Activated effector memory CD4-positive, alpha-beta T cell treated with Interleukin-2 at 50 U/mL for 16 hours (primary cell): ENCODE measurements around the gene CCDC188.

Experiments used
- DNase-seq: peaks from one replicate; pipeline ENCODE4 v3.0.0-alpha.2; 2020

Gene CCDC188

DNA sequence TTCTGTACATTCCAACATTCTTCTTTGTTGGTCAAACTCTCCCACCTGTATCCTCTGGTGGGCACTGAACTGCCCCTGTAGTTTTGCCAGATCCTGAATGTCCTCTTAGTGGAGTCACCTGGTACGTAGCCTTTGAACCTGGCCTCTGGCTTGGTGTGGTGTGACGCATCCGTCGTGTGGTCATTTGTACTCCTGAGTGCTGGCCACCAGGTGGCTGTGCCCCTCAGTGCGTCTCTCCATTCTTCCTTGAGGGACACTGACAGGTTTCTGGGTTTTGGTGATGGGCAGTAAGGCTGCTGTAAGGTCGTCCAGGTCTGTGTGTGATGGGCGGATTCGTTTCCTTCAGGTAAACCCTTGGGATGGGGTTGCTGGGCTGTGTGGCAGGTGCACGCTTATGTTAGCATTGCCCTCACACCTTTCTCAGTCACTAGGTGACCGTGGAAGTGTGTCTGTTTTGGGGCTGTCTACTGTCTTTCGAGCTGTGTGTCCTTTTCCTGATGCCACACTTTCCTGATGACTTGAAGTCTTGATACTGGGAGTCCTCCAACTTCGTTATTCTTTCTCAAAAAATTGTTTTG is 48.6 kb downstream of the CCDC188 start:
- DNase-seq = no peak

DNA sequence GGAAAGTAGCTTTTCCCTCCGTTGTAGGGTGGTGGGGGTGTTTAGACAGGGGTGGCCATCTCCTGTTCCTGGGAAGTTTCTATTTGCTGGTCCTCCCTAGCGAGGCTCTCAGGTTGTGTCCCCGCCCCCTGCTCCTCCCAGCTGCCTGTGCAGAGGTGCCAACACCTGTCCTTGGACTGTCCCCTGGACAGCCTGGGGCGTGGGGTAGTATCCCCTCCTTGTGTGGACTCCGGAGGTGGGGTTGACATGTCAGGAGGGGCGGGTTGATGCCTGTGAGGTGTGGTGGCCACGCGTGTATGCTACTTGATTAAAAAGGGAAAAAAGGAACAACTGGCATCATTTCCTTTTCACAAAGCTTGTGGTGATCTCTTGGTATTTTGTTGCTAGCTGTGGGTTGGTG is 49.2 kb downstream of the CCDC188 start:
- no peak for DNase-seq

DNA sequence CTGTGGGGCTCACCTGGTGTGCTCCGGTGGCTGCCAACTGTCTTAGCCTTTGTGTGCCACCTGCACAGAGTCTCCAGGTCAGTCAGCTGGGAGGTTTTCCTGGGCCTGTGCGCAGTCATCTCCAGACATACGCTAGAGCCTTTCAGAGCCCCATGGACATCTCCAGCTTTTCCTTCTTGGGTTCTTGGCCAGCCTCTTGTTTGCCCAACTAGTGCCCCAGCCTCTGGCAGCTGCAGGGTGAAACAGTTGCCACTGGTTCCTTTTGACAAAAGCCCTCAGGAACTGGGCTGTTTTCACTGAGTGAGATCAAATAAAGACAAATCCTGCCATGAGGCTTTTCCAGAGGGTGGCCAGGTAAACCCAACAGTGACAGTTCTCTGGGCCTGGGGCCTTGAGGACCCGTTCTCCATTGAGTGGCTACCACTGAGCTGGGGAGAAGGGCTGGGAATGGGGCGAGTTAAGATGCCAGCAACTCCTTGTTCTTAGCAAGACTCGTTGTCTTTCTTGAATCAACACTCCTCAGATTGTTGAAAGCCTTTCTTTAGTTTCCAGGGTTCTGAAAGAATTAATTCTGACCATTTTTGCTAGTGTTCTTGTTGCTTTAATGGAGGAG is 51.6 kb downstream of the CCDC188 start:
- DNase-seq = no peak
